ENCODE measurements around the gene DCUN1D1. TPM values are rescaled to one million over a fixed set of nuclear protein-coding genes. Genes with fewer than 3 reads are reported as not detected.

DCUN1D1 gene
- total and polyA plus RNA-seq, 2 of the 13 experiments (the other 11 are each of a cell fraction or from before 2014, with no cell fraction given), result 10.5 to 39.7 TPM

GRCh38 chr3:182948305-182948704 lies 32.0 kb downstream of the DCUN1D1 start:
- H4K20me1 ChIP-seq (ENCODE audit: insufficient read depth, low read length), result no peaks in the 10 kb centered on the region
- CTCF ChIA-PET (ENCODE audit: low intra/inter-chr PET ratio, low total read pairs), result no interaction called here
- H3K79me2 ChIP-seq (ENCODE audit: insufficient read depth, low read length), result no peaks in the 10 kb centered on the region
- no TSS peak for BruUV-seq (replicated peaks)
- ATAC-seq, result no peak
- in situ Hi-C loops (cut with HindIII; ENCODE audit: extremely low pct_ligation_motif_present, low pct_unique_long_range_greater_than_20kb) (no loop called here), intact Hi-C loops (cut with micrococcal nuclease; ENCODE audit: unreplicated experiment) (no loop called here)
- no peak overlapping the region for H3K27ac ChIP-seq (ENCODE audit: extremely low read length, insufficient read depth, low read length)
- 95% methylated on average over 5 of the region's 5 CpGs for WGBS (ENCODE audit: low lambda C conversion rate)
- no peaks in the 10 kb centered on the region for H3K9me3 ChIP-seq (ENCODE audit: low read length)
- no peak for DNase-seq (ENCODE audit: low spot score)
- H3K27me3 ChIP-seq (ENCODE audit: control insufficient read depth in 1 of 2, insufficient read depth in 2 of 2, low read length in 2 of 2), result no peaks in the 10 kb centered on the region; a peak in 1 of 5 replicates
- no peak for FAIRE-seq
- H3K4me3 ChIP-seq (replicated peaks in 1 of 3; ENCODE audit: insufficient read depth in 1 of 3, low read depth in 2 of 3, low read length in 3 of 3), result no peak overlapping the region
- no peak overlapping the region for H3K4me2 ChIP-seq (ENCODE audit: low read depth, low read length)
- TF ChIP-seq SNRNP70 (IDR thresholded peaks at IDR 0.05; ENCODE audit: low read depth, low read length) (no peak), ZNF33A (CRISPR knock-in tag; IDR thresholded peaks at IDR 0.05; ENCODE audit: borderline replicate concordance) (no peak)
- H3K36me3 ChIP-seq (replicated peaks in 1 of 2; ENCODE audit: control insufficient read depth in 1 of 2, insufficient read depth in 2 of 2, low read length in 2 of 2), result peaks cover 1 to 16% of the 10 kb centered on the region in 2 experiments; a peak in 3 of 5 replicates
- POLR2A ChIA-PET, result no interaction called here
- H2AFZ ChIP-seq (ENCODE audit: low read length), result no peak overlapping the region
- H3K4me1 ChIP-seq (ENCODE audit: insufficient read depth, low read length), result no peaks in the 10 kb centered on the region
- H3K9ac ChIP-seq (ENCODE audit: insufficient read depth, low read depth, low read length), result no peak overlapping the region

DNA sequence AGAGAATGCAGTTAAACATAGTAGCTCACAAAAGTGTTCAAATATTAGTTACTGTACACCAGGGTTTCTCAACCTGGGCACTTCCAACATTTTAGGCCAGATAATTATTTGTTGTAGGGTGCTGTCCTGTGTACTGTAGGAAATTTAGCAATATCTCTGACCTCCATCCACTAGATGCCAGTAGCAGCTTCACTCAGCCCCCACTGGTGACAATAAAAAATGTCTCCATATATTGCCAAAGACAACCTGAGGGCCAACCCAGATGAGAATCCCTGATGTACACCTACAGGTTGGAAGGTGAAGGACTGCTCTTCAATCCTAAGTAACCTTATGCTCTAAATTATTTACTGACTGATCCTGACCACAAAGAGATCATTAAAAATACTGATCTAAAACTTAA lies 32.5 kb downstream of the DCUN1D1 start:
- H3K4me1 ChIP-seq (ENCODE audit: insufficient read depth, low read length), result no peaks in the 10 kb centered on the region
- no peak overlapping the region for H3K4me3 ChIP-seq (replicated peaks in 1 of 3; ENCODE audit: insufficient read depth in 1 of 3, low read depth in 2 of 3, low read length in 3 of 3)
- H2AFZ ChIP-seq (ENCODE audit: low read length), result no peak overlapping the region
- peaks cover 1 to 16% of the 10 kb centered on the region in 2 experiments; a peak in 3 of 5 replicates for H3K36me3 ChIP-seq (replicated peaks in 1 of 2; ENCODE audit: control insufficient read depth in 1 of 2, insufficient read depth in 2 of 2, low read length in 2 of 2)
- ChIA-PET CTCF (ENCODE audit: low intra/inter-chr PET ratio, low total read pairs) (no interaction called here), POLR2A (no interaction called here)
- H4K20me1 ChIP-seq (ENCODE audit: insufficient read depth, low read length), result no peaks in the 10 kb centered on the region
- no peak overlapping the region for H3K9ac ChIP-seq (ENCODE audit: insufficient read depth, low read depth, low read length)
- no peak for FAIRE-seq
- peak; percentile 89 for ATAC-seq
- BruUV-seq (replicated peaks), result no TSS peak
- no peaks in the 10 kb centered on the region for H3K79me2 ChIP-seq (ENCODE audit: insufficient read depth, low read length)
- in situ Hi-C loops (cut with HindIII; ENCODE audit: extremely low pct_ligation_motif_present, low pct_unique_long_range_greater_than_20kb), result no loop called here
- H3K27me3 ChIP-seq (ENCODE audit: control insufficient read depth in 1 of 2, insufficient read depth in 2 of 2, low read length in 2 of 2), result no peaks in the 10 kb centered on the region; a peak in 1 of 5 replicates
- intact Hi-C loops (cut with micrococcal nuclease; ENCODE audit: unreplicated experiment), result no loop called here
- DNase-seq (ENCODE audit: low spot score), result peak; percentile 31
- H3K27ac ChIP-seq (ENCODE audit: extremely low read length, insufficient read depth, low read length), result no peak overlapping the region
- no peak overlapping the region for H3K4me2 ChIP-seq (ENCODE audit: low read depth, low read length)
- no peaks in the 10 kb centered on the region for H3K9me3 ChIP-seq (ENCODE audit: low read length)
- TF ChIP-seq ZNF484 (CRISPR knock-in tag; IDR thresholded peaks at IDR 0.05; ENCODE audit: borderline replicate concordance, low read depth) (no peak), ZNF574 (CRISPR knock-in tag; IDR thresholded peaks at IDR 0.05) (peak; percentile 66), ZNF318 (CRISPR knock-in tag; IDR thresholded peaks at IDR 0.05) (no peak)
